GM03348 (cell line): ENCODE measurements around the gene BCL6.

Experiments used
- DNase-seq: peaks from one replicate; pipeline ENCODE4 v3.0.0; 2012; ENCODE audit warnings: low spot score

BCL6 gene

DNA sequence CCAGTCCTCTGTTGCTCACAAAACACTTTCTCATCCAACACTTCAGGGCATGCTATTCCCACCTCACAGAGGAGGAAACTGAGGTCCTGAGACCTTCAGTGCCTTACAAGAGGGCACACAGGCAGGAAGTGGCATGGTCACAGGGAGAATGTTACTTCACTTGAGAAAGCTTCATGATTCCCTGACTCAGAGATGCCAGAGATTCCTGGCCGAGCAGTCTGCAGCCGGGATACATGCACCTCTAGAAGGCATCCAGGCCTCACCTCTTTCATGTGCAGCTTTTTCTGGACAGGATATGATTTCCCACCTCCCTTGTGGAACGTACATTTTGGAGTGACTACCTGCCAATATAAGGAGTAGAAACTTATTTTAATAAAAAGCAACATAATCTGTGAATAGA, 72.3 kb downstream of the BCL6 start:
- DNase-seq: no peak
